GM12864 (cell line): ENCODE results near the gene HDAC4.

Experiments used
- DNase-seq: peaks from one replicate; pipeline ENCODE4 v3.0.0-alpha.2; 2011; ENCODE audit warnings: low read depth
- H3K4me3 ChIP-seq: 2 replicates; pipeline ENCODE4 v1.5.1; 2011; ENCODE audit warnings: mild to moderate bottlenecking, low read depth, low read length, control low read depth
- CTCF ChIP-seq: IDR thresholded peaks from 2 replicates; pipeline ENCODE4 v1.5.1; 2011; ENCODE audit warnings: low read depth, mild to moderate bottlenecking, moderate library complexity, low read length, control low read depth, inconsistent platforms; ENCODE audit errors: missing control alignments

HDAC4 gene

GRCh38 chr2:239118675-239119211, 282.1 kb downstream of the HDAC4 start:
- TF ChIP-seq CTCF, result no peak
- no peak overlapping the region for H3K4me3 ChIP-seq
- DNase-seq, result no peak

GRCh38 chr2:239118264-239118663, 282.6 kb downstream of the HDAC4 start:
- no peak overlapping the region for H3K4me3 ChIP-seq
- no peak for DNase-seq
- TF ChIP-seq CTCF, result no peak

DNA sequence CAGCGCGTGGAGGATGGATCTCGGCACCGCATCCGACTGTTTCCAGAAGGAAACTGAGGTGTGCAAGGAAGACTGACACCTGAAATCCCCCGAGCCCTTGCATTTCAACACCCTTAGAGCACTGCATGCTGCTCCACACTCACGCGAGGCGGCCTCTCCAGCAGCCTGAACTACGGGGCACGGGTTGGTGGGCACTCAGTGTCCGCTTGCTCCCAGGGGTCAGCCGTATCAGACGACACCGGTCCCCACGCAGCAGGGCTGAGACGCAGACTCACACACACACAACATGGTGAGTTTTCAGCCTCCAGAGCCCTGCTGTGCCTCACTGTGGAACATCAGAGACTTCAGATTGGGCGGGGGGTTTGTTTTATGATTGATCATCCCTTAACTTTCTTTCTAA, 283.0 kb downstream of the HDAC4 start:
- no peak overlapping the region for H3K4me3 ChIP-seq
- no peak for TF ChIP-seq CTCF
- no peak for DNase-seq

- no peak overlapping the region for H3K4me3 ChIP-seq
- no peak for DNase-seq
- no peak for TF ChIP-seq CTCF
Observed at GRCh38 chr2:239116456-239117246, 284.2 kb downstream of the HDAC4 start.

- TF ChIP-seq CTCF, result no peak
- H3K4me3 ChIP-seq, result no peak overlapping the region
- DNase-seq, result no peak
Observed at GRCh38 chr2:239115616-239116015, 285.2 kb downstream of the HDAC4 start.

DNA sequence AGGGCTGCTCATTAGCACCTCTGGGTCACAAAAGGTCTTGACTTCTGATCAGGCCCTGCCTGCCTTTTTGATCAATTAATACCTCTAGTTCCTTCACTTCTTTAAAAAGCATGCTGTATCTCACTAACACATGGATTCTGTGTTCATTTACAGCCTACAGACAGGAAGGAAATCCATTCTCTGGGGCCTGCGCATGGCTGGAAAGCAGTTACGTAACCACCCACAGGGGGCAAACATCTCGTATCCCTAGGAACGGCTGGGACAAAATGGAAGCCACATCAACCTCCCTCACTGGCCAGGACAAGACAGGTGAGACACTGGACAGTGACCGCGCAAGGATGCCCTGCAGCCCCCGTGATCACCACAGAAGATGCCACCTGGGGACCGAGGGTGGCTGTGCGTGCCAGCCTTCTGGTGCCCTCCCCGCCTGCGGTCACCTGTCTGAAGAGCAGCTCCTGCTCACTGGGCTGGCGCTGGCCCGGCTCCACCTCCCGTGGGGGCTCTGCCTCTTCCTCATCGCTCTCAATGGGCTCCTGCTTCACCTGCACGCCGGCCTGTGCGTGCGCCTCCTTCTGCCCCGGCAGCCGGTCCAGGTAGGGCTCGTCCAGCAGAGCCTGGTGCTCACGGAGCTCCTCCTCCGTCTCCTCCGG, 286.1 kb downstream of the HDAC4 start:
- no peak overlapping the region for H3K4me3 ChIP-seq
- TF ChIP-seq CTCF, result no peak
- no peak for DNase-seq
